SK-N-SH treated with all-trans-retinoic acid at 6 μM for 48 hours (cell line): ENCODE results near the gene TANGO2.

Source experiments
- ARNTL ChIP-seq: fragments of 450-650 bp; formaldehyde crosslinking; IDR thresholded peaks from 2 replicates; pipeline ENCODE4 v1.5.0; 2020; ENCODE audit warnings: low read depth, mild to moderate bottlenecking, moderate library complexity, borderline replicate concordance
- CSDC2 ChIP-seq: fragments of 250-450 bp; sonication (Bioruptor Pico); IDR thresholded peaks from 2 replicates; pipeline ENCODE4 v1.5.0; 2020; ENCODE audit warnings: mild to moderate bottlenecking, moderate library complexity
- ZFP3 ChIP-seq: fragments of 250-450 bp; sonication (Bioruptor Pico); IDR thresholded peaks from 2 replicates; pipeline ENCODE4 v1.5.0; 2020; ENCODE audit warnings: mild to moderate bottlenecking, moderate library complexity
- ZNF565 ChIP-seq: fragments of 450-650 bp; formaldehyde crosslinking; conservative IDR thresholded peaks from 2 replicates; pipeline ENCODE4 v1.5.0; 2020; ENCODE audit warnings: low read depth, mild to moderate bottlenecking, moderate library complexity
- TF ChIP-seq, protein P1 (sequence below): fragments of 250-450 bp; sonication (Bioruptor Pico); IDR thresholded peaks from 2 replicates; pipeline ENCODE4 v1.5.0; 2020; ENCODE audit warnings: mild to moderate bottlenecking, moderate library complexity
- TF ChIP-seq, protein P2 (sequence below): fragments of 250-450 bp; sonication (Bioruptor Pico); IDR thresholded peaks from 2 replicates; pipeline ENCODE4 v1.8.0; 2020; ENCODE audit warnings: mild to moderate bottlenecking, moderate library complexity, borderline replicate concordance

DNA sequence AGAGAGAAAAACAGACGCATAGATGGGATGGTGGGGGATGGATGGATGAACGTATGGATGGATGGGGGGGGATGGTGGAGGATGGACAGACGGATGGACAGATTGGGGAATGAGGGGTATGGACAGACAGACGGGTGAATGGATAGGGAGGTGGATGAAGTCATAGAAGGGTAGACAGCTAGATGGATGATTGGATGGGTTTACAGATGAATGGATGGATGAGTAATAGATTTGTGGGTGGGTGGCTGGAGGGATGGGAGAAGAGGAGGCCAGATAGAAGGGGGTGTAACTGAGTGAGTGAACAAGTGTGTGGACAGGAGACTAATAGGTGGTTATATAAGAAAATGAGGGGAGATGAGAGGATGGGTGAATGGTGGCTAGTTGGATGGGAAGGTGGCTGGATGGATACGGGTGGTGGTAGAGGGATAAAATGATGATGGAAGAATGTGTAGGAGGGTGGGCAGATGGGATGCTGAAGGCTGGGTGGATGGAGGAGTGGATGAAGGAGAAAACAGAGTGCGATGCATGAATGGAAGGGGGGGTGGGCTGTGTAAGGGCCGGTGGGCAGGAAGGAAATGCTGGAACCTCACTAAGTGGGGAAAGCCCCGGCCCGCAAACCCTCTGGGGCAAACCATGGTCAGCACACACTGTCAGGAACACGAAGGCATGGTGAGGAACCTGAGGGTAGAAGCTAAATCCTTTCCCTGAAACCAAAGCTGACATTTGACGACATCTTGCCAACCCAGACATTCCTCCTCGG is 25.9 kb upstream of the TANGO2 start:
- TF ChIP-seq, protein P1, sequence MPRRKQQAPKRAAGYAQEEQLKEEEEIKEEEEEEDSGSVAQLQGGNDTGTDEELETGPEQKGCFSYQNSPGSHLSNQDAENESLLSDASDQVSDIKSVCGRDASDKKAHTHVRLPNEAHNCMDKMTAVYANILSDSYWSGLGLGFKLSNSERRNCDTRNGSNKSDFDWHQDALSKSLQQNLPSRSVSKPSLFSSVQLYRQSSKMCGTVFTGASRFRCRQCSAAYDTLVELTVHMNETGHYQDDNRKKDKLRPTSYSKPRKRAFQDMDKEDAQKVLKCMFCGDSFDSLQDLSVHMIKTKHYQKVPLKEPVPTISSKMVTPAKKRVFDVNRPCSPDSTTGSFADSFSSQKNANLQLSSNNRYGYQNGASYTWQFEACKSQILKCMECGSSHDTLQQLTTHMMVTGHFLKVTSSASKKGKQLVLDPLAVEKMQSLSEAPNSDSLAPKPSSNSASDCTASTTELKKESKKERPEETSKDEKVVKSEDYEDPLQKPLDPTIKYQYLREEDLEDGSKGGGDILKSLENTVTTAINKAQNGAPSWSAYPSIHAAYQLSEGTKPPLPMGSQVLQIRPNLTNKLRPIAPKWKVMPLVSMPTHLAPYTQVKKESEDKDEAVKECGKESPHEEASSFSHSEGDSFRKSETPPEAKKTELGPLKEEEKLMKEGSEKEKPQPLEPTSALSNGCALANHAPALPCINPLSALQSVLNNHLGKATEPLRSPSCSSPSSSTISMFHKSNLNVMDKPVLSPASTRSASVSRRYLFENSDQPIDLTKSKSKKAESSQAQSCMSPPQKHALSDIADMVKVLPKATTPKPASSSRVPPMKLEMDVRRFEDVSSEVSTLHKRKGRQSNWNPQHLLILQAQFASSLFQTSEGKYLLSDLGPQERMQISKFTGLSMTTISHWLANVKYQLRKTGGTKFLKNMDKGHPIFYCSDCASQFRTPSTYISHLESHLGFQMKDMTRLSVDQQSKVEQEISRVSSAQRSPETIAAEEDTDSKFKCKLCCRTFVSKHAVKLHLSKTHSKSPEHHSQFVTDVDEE, result no peak
- TF ChIP-seq CSDC2 (no peak), ZNF565 (CRISPR knock-in tag) (no peak), ZFP3 (CRISPR knock-in tag) (no peak), ARNTL (CRISPR knock-in tag) (no peak)
- TF ChIP-seq, protein P2, sequence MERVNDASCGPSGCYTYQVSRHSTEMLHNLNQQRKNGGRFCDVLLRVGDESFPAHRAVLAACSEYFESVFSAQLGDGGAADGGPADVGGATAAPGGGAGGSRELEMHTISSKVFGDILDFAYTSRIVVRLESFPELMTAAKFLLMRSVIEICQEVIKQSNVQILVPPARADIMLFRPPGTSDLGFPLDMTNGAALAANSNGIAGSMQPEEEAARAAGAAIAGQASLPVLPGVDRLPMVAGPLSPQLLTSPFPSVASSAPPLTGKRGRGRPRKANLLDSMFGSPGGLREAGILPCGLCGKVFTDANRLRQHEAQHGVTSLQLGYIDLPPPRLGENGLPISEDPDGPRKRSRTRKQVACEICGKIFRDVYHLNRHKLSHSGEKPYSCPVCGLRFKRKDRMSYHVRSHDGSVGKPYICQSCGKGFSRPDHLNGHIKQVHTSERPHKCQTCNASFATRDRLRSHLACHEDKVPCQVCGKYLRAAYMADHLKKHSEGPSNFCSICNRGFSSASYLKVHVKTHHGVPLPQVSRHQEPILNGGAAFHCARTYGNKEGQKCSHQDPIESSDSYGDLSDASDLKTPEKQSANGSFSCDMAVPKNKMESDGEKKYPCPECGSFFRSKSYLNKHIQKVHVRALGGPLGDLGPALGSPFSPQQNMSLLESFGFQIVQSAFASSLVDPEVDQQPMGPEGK, result no peak
